PFSK-1 (cell line): ENCODE measurements around the gene NPL.

ENCODE experiments used
- FOXP2 ChIP-seq: optimal IDR thresholded peaks from 2 replicates; pipeline ENCODE3; 2011; ENCODE audit warnings: borderline replicate concordance, control low read depth, inconsistent platforms; ENCODE audit not compliant: insufficient read depth; ENCODE audit errors: extremely low read length, extremely low read depth
- POLR2AphosphoS5 ChIP-seq: IDR thresholded peaks from 2 replicates; pipeline ENCODE4 v1.6.1; 2012; ENCODE audit warnings: low read depth, mild to moderate bottlenecking, control low read depth, low read length, moderate library complexity
- REST ChIP-seq, 2 experiments: IDR thresholded peaks; 2 replicates each; pipeline versions ENCODE4 v1.6.1 to v1.8.0; 2011 to 2012; ENCODE audit warnings: low read depth in 2 of 2, low read length in 2 of 2, control low read depth in 1 of 2, inconsistent platforms in 1 of 2, mild to moderate bottlenecking in 1 of 2, moderate library complexity in 1 of 2; ENCODE audit not compliant: insufficient read depth in 1 of 2
- SIN3A ChIP-seq: IDR thresholded peaks from 2 replicates; pipeline ENCODE4 v1.6.1; 2012; ENCODE audit warnings: mild to moderate bottlenecking, low read length, moderate library complexity, borderline replicate concordance; ENCODE audit not compliant: insufficient read depth
- TAF1 ChIP-seq: IDR thresholded peaks from 2 replicates; pipeline ENCODE4 v1.6.1; 2012; ENCODE audit warnings: low read length, control low read depth, borderline replicate concordance; ENCODE audit not compliant: insufficient read depth

- no peak for TF ChIP-seq POLR2AphosphoS5
- no peak for TF ChIP-seq REST (IDR thresholded peaks at IDR 0.05; ENCODE audit: insufficient read depth in 1 of 2, low read depth in 2 of 2, low read length in 2 of 2)
- no peak for TF ChIP-seq TAF1
- no peak for TF ChIP-seq FOXP2
- TF ChIP-seq SIN3A, result no peak
These were observed 59.2 kb downstream of the NPL start for GRCh38 chr1:182848736-182849135.
